PC-3 (cell line): Measurements from ENCODE around the gene HOXC13. TPM values are rescaled to one million over a fixed set of nuclear protein-coding genes. Genes with fewer than 3 reads are reported as not detected.

Experiments used
- ATAC-seq: fragments of 200-7000 bp; cut with Tn5 transposase; 2 replicates; pipeline ENCODE4 v1.9.1; 2020; ENCODE audit warnings: mild to moderate bottlenecking, moderate library complexity
- BruUV-seq: library from RNA; stranded (reverse); fragments of 400-500 nt; replicated peaks from 2 replicates; lab custom pipeline; 2021; lab: Mats Ljungman, UMichigan
- CTCF ChIA-PET: fragments of 300-600 bp; sonication (Branson Sonifier 250); formaldehyde crosslinking; loops from one replicate; lab custom pipeline; 2022; ENCODE audit warnings: antibody characterized with exemption; lab: Charles Lee
- POLR2A ChIA-PET: fragments of 300-600 bp; sonication (Branson Sonifier 250); formaldehyde crosslinking; loops from one replicate; lab custom pipeline; 2022; ENCODE audit warnings: antibody characterized with exemption; ENCODE audit not compliant: unreplicated experiment; lab: Charles Lee
- DNase-seq: peaks from one replicate; pipeline ENCODE4 v3.0.0-alpha.2; 2015
- H2AFZ ChIP-seq: fragments of 300-600 bp; sonication (generic); 2 replicates; pipeline ENCODE4 v1.6.0; 2016; ENCODE audit warnings: antibody characterized with exemption, low read length
- H3F3A ChIP-seq: fragments of 300-600 bp; sonication (generic); one replicate; pipeline ENCODE4 v1.6.0; 2017; ENCODE audit warnings: antibody characterized with exemption, low read length, control low read depth, mild to moderate bottlenecking; ENCODE audit not compliant: unreplicated experiment
- H3K27ac ChIP-seq: fragments of 300-600 bp; sonication (generic); 2 replicates; pipeline ENCODE4 v1.5.1; 2016; ENCODE audit warnings: mild to moderate bottlenecking, low read length
- H3K27me3 ChIP-seq: fragments of 300-600 bp; sonication (generic); 2 replicates; pipeline ENCODE4 v1.6.1; 2016; ENCODE audit warnings: low read length, mixed read lengths
- H3K36me3 ChIP-seq: fragments of 300-600 bp; sonication (generic); 2 replicates; pipeline ENCODE4 v1.6.1; 2016; ENCODE audit warnings: low read depth, mixed run types, low read length, mixed read lengths
- H3K4me1 ChIP-seq: fragments of 300-600 bp; sonication (generic); 2 replicates; pipeline ENCODE4 v1.5.1; 2016; ENCODE audit warnings: low read length; ENCODE audit not compliant: insufficient read depth
- H3K4me2 ChIP-seq: fragments of 300-600 bp; sonication (generic); 2 replicates; pipeline ENCODE4 v1.6.0; 2016; ENCODE audit warnings: low read length
- H3K4me3 ChIP-seq: fragments of 300-600 bp; sonication (generic); 2 replicates; pipeline ENCODE4 v1.5.1; 2016; ENCODE audit warnings: mild to moderate bottlenecking, low read length, mixed read lengths
- H3K79me2 ChIP-seq: fragments of 300-600 bp; sonication (generic); 2 replicates; pipeline ENCODE4 v1.6.1; 2017; ENCODE audit warnings: low read length, mixed read lengths
- H3K9ac ChIP-seq: fragments of 300-600 bp; sonication (generic); 2 replicates; pipeline ENCODE4 v1.6.0; 2016; ENCODE audit warnings: mild to moderate bottlenecking, low read length
- H3K9me2 ChIP-seq: fragments of 300-600 bp; sonication (generic); replicated peaks from 2 replicates; pipeline ENCODE4 v1.6.1; 2016; ENCODE audit warnings: mixed run types, low read length, mixed read lengths
- H3K9me3 ChIP-seq: fragments of 300-600 bp; sonication (generic); 2 replicates; pipeline ENCODE4 v1.6.1; 2016; ENCODE audit warnings: low read length, mixed read lengths
- H4K20me1 ChIP-seq: fragments of 300-600 bp; sonication (generic); 2 replicates; pipeline ENCODE4 v1.6.1; 2016; ENCODE audit warnings: low read length, mixed read lengths
- EZH2 ChIP-seq: fragments of 300-600 bp; sonication (generic); IDR thresholded peaks from one replicate; pipeline ENCODE4 v1.6.1; 2017; ENCODE audit warnings: antibody characterized with exemption, mild to moderate bottlenecking, low read length; ENCODE audit not compliant: unreplicated experiment
- EZH2phosphoT487 ChIP-seq: fragments of 300-600 bp; sonication (generic); IDR thresholded peaks from 2 replicates; pipeline ENCODE4 v1.6.1; 2018; ENCODE audit warnings: mild to moderate bottlenecking, antibody characterized with exemption, low read length, borderline replicate concordance
- intact Hi-C: fragments of 100-400 bp; cut with micrococcal nuclease; formaldehyde crosslinking; loops from 2 replicates; pipeline ENCODE4 v1.9.0; 2023
- total RNA-seq: library from RNA; depleted of rRNA; stranded (reverse); fragments of >200 nt; gene quantifications from 2 replicates; pipeline ENCODE4 v1.2.3, GENCODE V29; 2014
- TF ChIP-seq, protein P1 (sequence below): fragments of 300-600 bp; sonication (generic); conservative IDR thresholded peaks from 2 replicates; pipeline ENCODE4 v1.5.1; 2017; ENCODE audit warnings: antibody characterized with exemption, low read depth, mild to moderate bottlenecking, low read length

HOXC13 gene
- total RNA-seq, 1 experiment from 2014 or later = 9.0 TPM

DNA sequence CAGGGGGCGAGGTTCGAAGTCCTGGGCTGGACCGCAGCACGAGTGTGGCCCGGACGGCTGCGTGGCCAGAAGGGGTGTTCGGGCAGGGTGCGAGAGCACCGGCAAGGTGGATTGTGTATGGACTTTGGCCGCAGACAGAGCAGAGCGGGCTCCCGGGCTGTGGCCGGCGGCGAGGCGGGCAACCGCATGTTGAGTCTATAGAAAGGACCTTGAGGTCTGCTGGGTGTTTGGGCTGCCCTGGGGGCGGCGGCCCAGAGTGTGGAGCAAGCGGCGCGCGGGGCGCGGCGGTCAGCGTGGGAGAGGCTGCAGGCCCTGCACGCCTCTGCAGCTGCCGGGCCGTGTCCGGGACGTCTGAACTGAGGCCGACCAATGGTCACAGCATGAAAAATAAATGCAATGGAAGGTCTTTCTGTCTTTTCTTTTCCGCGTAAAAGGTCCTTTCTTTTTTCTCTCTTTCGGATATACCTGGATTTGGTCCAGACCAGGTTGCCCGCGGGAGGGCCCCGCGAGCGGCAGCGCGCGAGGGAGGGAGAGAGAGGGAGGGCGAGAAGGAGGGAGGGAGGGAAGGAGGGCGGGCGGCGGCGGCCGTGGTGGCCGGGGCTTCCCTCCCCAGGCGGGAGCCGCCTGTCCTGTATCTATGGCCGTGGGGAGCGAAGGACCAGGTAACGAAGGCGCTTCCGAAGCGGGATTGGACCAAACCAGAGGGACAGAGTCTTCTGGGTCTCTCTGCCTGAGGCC is 55.8 kb downstream of the HOXC13 start:
- ATAC-seq (no peak), DNase-seq (no peak)
- CTCF ChIA-PET = no interaction called here

DNA sequence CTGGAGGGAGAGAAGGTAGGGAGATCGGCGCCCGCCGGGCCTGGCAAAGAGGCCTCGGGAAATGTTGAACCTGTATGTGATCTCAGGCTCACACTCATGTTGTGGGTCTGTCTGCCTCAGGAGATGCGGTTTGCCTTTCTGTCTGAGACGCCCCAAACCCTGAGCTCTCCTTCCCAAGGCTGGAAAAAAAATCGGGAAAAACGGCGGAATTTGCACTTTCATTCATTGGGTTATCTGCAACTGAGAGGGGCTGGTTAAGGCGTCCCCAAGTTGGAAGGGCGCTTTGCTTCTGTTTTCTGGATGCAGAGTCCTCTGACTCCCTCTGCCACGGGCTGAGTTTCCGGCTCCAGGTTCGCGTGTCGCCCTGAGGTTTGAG is 56.4 kb downstream of the HOXC13 start:
- DNase-seq (no peak), ATAC-seq (no peak; the same call in 1 of the 2 replicates)
- no peaks in the 10 kb centered on the region for H3K36me3 ChIP-seq
- H3K4me1 ChIP-seq = peaks cover 43% of the 10 kb centered on the region
- peak overlapping the region; percentile 86 for H3K27ac ChIP-seq
- CTCF ChIA-PET = no interaction called here
- peak overlapping the region; percentile 80 for H2AFZ ChIP-seq
- peak overlapping the region; percentile 98 for H3K4me2 ChIP-seq
- BruUV-seq = TSS peak; percentile 92
- no peaks in the 10 kb centered on the region for H3K27me3 ChIP-seq
- peaks cover 83% of the 10 kb centered on the region for H3K79me2 ChIP-seq
- H3K4me3 ChIP-seq = peak overlapping the region; percentile 78
- intact Hi-C loops = no loop called here
- H3K9me3 ChIP-seq = no peaks in the 10 kb centered on the region
- H3K9me2 ChIP-seq = no peaks in the 10 kb centered on the region
- no peaks in the 10 kb centered on the region for H3F3A ChIP-seq
- POLR2A ChIA-PET = interaction anchor here (0.6 kb wide), 2 partner anchors 57 to 234 kb away, joined by 3 to 6 read pairs; no protein-coding TSS in a partner anchor
- no peak for TF ChIP-seq EZH2
- TF ChIP-seq, protein P1, sequence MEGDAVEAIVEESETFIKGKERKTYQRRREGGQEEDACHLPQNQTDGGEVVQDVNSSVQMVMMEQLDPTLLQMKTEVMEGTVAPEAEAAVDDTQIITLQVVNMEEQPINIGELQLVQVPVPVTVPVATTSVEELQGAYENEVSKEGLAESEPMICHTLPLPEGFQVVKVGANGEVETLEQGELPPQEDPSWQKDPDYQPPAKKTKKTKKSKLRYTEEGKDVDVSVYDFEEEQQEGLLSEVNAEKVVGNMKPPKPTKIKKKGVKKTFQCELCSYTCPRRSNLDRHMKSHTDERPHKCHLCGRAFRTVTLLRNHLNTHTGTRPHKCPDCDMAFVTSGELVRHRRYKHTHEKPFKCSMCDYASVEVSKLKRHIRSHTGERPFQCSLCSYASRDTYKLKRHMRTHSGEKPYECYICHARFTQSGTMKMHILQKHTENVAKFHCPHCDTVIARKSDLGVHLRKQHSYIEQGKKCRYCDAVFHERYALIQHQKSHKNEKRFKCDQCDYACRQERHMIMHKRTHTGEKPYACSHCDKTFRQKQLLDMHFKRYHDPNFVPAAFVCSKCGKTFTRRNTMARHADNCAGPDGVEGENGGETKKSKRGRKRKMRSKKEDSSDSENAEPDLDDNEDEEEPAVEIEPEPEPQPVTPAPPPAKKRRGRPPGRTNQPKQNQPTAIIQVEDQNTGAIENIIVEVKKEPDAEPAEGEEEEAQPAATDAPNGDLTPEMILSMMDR = no peak
- TF ChIP-seq EZH2phosphoT487 = no peak
- H3K9ac ChIP-seq = peak overlapping the region; percentile 94
- H4K20me1 ChIP-seq = no peaks in the 10 kb centered on the region

More for the DNA sequence above, 55.8 kb downstream of the HOXC13 start:
- POLR2A ChIA-PET = interaction anchor here (0.6 kb wide), 2 partner anchors 58 to 235 kb away, joined by 3 to 6 read pairs; no protein-coding TSS in a partner anchor
- H3K27me3 ChIP-seq = no peaks in the 10 kb centered on the region
- peak overlapping the region; percentile 98 for H3K4me2 ChIP-seq
- no peaks in the 10 kb centered on the region for H3K9me2 ChIP-seq
- TF ChIP-seq EZH2 (no peak), EZH2phosphoT487 (no peak)
- TF ChIP-seq, protein P1 = no peak
- peak overlapping the region; percentile 94 for H3K9ac ChIP-seq
- peak overlapping the region; percentile 80 for H2AFZ ChIP-seq
- peaks cover 46% of the 10 kb centered on the region for H3K4me1 ChIP-seq
- H3F3A ChIP-seq = no peaks in the 10 kb centered on the region
- no TSS peak for BruUV-seq
- no peaks in the 10 kb centered on the region for H3K36me3 ChIP-seq
- no peaks in the 10 kb centered on the region for H4K20me1 ChIP-seq
- peak overlapping the region; percentile 78 for H3K4me3 ChIP-seq
- H3K79me2 ChIP-seq = peaks cover 78% of the 10 kb centered on the region
- peak overlapping the region; percentile 86 for H3K27ac ChIP-seq
- no peaks in the 10 kb centered on the region for H3K9me3 ChIP-seq
- intact Hi-C loops = no loop called here
